T-helper 22 cell (primary cell): ENCODE measurements around the gene GTPBP6.
A peak's percentile ranks its signal among the peaks of the same experiment; 100 is the strongest.
"Not testable (repeated sequence)": the region's sequence is repeated elsewhere in the genome, so short reads cannot be mapped to it uniquely, and the experiment has no call there.

Experiments used
- DNase-seq: peaks from one replicate; pipeline ENCODE4 v3.0.0-alpha.2; 2020; ENCODE audit warnings: low read depth

The GTPBP6 gene

DNA sequence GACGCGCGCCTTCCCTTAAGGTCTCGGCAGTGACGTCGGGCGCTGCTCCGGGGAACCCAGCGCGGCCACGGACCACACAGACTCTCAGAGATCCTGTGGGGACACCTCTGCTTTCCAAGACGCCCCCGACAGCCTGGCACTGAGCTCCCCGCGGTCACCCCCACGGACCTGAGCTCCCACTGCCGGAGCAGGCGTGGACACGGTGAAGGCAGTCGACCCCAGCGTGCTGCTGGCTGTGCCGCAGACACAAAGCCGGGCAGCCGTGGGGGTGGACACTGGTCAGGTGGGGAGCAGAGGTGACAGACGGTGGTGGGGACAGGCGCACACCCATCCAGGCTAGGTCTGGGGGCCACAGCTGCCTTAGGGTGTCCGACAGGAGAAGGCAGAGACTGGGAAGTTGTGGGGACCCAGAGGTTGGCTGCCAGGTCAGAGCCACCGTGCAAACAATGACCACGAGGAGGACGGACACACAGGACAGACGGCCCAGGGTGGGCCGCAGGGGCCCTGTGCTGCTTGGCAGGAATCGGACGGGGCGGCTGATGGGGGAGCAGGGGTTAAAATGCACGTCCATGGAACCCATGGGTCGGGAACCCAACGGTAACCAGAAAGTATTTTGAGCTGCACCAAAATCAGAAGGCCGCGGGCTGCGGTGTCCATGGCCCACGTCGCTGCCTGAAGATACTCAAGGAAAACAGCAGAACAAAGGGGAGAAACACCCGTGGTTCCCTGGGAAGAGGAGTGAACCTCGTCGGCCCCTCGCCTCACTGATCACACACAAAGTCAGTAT lies 16.6 kb upstream of the GTPBP6 start:
- no peak for DNase-seq

DNA sequence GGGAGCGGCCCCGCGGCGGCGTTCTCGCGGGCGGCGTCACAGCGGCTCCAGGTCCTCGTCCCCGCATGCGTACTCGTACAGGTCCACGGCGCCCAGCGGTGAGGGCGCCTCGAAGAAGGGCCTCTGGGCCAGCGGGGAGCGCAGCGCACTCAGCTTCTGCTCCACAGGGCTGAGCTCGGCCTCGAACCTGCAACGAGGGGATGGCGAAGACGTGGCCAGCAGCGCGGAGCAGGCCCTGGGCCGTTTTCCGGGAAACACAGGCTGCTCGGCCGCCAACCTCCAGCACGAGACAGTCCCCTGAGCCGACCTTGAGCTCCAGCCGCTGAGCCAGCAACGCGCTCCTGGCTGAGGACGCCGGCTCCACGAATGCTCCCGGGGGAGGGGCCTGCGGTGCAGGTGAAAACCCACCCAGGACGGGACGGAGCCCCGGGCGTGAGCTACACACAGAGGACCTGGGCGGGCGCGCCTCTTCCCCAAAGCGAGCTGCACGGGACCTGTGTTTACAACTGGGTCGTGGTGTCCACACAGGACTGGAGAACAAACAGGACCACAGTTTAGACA lies 15.8 kb upstream of the GTPBP6 start:
- DNase-seq = no peak

DNA sequence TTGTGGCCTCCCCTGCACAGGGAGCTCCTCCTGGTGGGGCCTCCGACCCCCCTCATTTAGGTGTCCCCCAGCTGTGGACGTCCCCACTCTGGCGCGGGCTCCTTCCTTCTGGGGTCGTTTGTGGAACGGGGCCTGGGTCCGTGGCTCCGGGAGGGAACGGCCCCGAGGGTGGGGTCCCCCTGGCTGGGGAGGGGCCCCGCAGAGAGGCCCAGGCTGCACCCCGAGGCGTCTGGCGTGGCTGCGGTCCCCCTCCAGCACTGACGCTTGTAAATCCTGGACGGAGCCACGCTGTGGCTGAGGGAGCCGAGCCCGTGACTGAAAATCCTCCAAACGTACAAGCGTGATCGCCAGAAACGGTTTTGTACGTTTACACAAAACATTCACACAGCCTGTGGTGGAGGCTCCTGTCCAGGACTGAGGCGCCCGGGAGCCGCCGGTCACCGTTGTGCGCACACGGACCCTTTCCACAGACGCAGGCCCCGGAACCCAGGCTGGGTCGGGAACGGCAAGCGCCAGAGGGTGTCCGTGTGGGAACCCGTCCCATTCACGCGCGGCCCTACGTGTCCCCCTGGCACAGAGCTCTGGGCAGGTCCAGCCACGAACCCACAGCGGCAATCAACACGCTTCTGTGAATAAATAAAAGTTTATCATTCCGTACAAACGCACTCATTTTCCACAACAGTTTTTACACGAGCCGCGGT lies 15.2 kb upstream of the GTPBP6 start:
- DNase-seq = no peak

DNA sequence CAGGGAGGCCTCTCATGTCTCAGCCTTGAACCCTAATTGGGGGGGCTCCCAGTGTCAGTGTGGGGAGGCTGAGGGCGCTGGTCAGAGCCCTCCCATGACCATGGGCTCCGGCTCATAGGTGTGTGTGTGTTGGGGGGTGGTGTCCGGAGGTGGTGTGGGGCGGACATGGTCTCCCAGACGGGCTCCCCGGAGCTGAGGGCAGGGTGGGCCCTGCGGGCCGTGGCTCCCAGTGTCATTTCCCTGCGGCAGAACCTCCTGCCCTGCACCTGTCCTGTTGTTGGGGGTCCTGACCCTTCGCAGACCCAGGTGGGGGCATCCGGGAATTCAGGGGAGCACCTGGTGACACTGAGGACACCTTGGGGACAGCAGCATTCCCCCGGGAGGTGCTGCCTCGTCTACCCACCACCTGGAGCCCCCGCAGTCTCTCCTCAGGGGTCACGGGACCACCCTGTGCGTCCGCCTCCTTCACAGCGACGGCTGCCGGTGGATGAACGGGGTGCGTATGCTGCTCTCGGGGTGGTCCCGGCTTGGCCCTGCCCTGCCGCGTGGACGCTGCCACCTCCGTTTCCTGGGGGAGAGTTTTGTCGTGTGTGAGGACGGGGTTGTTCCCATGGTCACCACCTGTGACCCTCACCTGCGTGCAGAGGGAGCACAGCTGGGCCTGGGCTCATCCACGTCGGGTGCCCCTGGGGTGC lies 14.5 kb upstream of the GTPBP6 start:
- DNase-seq = no peak

DNA sequence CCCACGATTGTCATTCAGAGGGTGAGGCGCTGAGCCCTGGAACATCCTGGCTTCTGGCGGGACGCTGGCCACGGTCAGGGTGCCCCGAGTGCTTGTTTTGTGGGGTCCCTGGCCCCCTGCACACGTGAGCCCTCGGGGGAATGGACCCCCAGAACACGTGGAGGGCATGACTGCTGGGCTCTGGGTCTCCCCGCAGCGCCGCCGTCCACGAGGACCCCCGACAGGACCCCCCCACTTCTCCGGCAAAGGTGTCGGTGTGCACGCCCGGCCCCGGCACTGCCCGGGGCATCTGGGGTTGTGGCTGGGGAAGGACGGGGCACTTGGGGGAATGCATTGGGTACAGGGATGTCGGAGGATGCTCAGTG lies 13.9 kb upstream of the GTPBP6 start:
- no peak for DNase-seq

DNA sequence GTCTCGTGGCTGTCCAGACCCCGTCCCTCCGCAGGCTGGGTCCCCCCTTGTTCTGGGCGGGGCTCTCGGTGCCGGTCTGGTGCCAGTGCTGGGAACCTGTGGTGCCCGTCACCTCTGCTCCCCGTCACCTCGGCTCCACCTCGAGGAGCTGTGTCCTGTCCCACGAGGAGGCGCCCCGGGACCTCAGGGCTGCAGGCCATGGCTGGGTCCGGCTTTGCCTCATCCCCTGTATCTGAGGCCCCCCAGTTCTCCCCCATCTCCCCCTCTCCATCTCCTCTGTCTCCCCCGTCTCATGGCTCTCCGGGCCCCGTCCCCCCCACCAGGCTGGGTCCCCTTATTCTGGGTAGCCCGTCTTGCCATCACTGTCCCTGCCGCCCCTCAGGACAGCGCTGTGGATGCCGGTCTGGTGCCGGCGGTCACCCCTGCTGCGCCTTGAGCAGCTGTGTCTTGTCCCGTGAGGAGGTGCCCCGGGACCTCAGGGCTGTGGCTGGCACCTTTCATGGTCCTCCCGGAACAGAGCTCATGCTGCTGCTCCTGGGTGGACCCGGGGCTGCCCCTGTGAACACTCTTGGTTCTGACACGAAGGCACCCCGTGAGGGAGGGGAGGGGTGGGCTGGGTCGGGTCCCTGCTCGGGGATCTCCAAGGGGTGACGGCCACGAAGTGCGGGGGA lies 13.4 kb upstream of the GTPBP6 start:
- no peak for DNase-seq

DNA sequence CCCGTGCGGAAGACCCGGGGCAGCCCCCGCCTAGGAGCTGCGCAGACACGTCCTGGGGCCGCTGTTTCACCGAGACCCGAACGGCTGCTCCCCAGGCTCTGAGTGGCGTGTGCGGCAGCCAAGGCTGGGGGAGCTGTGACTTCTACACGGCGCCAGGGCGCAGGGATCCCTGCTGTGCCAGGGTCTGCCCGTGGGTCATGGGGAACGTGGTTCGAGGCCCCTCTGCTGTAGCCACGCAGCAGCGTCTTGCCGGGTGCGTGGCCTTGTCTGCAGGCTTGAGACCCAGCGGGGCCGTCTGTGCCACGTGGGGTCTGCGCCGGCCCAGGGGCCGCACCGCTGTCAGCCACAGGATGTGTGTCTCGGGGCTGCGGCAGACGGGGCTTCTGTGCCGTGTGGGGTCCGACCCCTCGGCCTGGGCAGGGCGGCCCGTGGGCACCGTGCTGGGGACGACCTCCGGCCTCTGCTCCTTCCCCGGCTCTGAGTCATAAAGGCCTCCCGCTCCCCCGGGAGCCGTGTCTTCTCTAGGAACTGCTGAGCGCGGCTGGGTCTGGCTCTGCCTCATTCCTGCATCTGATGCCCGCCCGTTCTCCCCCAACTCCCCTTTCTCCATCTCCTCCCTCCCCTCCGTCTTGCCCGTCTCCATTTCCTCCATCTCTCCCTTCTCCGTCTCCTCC lies 12.7 kb upstream of the GTPBP6 start:
- DNase-seq = no peak

DNA sequence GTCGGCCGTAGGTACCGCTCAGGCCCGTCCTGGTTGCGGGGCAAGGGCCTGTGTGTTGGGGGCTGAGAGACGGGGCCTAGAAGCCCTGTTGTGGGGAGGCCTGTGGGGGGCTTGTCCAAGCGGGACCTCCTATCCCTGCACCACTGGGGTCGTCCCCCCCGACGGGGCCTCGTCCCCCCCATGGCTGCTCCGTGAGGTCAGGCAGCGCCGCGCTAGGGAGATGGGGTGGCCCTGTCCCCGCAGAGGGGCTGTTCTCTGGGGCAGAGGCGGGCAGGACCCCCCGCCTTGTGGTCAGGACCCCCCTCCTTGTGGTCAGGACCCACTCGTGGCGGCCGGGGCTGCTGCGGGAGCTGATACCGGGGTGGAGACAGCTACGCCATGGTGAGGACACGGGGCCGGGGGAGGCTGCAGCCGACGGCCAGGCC lies 12.1 kb upstream of the GTPBP6 start:
- DNase-seq = no peak

DNA sequence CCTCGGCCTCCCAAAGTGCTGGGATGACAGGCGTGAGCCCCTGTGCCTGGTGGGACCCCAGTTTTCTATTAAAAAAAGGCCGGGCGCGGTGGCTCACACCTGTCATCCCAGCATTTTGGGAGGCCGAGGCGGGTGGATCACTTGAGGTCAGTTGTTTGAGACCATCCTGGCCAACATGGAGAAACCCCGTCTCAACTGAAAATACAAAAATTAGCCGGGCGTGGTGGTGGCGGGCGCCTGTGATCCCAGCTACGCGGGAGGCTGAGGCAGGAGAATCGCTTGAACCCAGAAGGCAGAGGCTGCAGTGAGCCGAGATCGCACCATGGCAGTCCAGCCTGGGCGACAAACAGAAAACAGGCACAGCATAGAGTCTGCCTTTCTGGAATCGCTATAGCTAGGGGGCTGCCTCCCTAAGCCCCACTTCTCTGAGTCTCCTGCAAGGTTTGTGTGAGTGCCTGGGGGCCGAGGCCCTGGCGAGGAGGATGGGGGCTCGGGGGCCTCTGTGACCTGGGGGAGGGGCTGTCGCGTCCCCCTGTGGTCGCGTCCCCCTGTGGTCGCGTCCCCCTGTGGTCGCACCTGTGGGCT lies 11.6 kb upstream of the GTPBP6 start:
- DNase-seq = not testable (repeated sequence)

DNA sequence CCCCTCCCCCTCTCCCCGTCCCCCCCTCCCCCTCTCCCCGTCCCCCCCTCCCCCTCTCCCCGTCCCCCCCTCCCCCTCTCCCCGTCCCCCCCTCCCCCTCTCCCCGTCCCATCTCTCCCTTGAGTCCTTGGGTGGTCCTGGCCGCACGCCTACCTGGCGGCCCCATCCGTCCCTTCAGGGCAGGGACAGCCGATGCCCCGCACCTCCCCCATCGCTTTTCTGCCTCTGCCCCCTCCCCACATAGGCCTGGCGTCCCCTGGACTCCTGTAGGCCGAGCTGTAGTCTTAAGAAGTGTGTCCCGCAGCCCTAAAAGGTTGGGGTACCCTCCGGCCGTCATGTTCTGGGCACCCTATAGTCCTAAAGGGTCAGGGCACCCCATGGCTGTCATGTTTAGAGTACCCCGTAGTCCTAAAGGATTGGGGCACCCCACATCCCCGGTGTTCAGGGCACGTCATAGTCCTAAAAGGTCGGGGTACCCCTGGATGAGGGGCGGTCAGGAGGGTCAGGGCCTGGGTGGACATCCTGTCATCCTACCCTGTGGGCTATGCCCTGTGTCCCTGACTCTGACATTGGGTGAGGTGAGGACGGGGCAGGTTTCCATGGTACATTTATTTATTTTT lies 10.8 kb upstream of the GTPBP6 start:
- no peak for DNase-seq

DNA sequence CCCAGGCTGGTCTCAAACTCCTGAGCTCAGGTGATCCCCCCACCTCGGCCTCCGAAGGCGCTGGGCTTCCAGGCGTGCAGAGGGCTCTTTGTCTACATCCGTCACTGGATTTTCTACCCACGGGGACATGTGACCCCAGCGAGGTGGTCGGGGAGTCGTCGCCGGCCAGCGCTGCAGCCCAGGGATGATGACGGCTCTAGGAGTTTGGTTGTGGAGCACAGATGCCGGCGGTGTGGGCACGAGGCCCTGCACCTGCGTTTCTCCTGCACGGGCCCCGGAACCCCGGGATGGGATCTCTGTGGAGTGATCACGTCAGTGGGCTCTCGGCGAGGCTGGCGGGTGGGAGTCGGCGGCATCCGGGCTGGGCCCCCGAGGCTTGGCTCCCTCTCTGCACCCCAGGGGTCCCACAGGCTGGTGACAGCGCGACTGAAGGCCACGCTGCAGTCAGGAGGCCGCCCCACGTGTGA lies 9.1 kb upstream of the GTPBP6 start:
- DNase-seq = no peak

DNA sequence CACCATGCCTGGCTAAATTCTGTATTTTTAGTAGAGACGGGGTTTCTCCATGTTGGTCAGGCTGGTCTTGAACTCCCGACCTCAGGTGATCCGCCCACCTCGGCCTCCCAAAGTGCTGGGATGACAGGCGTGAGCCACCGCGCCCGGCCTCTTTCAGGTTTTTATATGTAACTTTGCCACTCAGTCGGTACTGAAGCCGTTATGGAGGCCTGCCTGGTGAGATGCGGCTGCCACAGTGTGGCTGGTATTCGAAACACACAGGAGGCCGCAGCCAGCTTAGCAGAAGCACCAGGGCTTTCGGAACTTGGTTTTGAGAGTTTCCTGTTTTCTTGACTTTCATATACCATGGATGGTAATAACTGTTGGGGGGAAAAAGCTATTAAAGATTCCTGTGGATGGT lies 6.1 kb upstream of the GTPBP6 start:
- DNase-seq = not testable (repeated sequence)

DNA sequence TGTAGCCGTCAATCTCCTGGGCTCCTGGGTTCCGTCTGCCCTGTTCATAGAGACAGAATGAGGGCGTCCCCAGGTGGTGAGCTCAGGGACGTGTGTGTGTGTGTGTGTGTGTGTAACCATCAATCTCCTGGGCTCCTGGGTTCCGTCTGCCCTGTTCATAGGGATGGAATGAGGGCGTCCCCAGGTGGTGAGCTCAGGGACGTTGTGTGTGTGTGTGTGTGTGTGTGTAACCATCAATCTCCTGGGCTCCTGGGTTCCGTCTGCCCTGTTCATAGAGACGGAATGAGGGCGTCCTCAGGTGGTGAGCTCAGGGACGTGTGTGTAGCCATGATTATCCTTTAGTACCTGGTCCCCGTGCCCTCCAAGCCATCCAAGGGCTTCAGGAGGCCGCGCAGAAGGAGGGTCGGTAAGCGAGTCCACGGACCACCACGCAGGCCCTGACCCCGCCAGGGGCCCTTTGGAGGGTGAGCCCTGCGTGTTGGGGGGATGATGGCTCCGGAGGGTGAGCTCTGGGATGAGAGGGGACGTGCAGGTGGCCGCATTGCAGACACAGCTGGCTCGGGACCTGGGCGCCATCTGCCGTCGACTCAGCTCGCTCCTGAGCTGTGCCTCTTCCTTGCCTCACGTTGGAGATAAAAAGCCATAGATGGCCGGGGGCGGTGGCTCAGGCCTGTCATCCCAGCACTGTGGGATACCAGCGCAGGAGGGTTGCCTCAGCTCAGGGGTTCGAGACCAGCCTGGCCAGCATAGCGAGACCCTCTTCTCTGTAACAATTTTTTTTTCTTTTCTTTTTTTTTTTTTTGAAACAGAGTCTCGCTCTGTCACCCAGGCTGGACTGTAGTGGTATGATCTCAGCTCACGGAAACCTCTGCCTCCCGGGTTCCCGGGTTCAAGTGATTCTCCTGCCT lies 5.4 kb upstream of the GTPBP6 start:
- no peak for DNase-seq

DNA sequence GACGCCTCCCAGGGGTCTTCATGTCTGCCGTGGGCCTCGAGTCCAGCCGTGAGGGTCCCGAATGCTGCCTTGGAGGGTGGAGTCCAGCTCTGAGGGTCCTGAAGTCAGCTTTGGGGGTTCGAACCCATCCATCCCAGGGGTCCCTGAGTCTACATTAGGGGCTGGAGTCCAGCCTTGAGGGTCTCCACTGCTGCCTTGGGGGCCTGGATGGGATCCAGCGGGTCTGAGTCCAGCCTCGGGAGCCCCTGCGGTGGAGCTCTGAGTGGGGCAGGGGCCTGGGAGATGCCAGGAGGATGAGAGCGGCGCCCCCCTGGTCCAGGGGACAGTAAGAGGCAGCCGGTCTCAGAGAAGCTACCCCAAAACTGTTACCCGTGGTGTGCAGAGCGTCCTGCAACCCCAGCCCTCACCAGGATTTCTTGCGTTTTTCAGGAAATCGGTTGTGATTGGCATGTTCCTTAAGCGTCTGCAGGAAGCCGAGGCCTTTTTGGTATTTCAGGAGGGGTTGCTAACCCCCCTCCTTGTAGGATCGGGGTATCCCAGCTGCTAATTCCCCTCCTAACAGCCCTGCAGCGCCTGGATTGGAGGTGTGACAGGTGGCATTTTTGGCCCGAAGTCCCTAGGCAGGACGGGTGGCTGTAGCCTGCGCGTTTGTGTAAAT lies 1.7 kb upstream of the GTPBP6 start:
- DNase-seq = no peak

DNA sequence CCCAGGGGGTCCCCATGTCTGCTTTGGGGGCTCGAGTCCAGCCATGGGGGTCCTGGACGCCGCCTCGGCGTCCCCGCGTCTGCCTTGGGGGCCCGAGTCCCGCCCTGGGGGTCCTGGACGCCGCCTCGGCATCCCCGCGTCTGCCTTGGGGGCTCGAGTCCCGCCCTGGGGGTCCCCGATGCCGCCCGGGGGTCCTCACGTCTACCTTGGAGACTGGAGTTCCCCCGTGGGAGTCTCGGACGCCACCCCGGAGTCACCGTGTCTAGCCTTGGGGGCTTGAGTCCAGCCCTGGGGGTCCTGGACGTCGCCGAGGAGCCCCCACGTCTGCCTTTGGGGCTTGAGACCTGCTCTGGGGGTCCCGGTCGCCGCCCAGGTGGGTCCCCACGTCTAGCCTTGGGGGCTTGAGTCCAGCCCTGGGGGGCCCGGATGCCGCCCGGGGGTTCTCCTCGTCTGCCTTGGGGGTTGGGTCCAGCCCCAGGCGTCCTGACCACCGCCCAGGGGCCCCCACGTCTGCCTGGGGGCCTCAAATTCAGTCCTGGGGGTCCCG lies 1.1 kb upstream of the GTPBP6 start:
- DNase-seq = no peak

DNA sequence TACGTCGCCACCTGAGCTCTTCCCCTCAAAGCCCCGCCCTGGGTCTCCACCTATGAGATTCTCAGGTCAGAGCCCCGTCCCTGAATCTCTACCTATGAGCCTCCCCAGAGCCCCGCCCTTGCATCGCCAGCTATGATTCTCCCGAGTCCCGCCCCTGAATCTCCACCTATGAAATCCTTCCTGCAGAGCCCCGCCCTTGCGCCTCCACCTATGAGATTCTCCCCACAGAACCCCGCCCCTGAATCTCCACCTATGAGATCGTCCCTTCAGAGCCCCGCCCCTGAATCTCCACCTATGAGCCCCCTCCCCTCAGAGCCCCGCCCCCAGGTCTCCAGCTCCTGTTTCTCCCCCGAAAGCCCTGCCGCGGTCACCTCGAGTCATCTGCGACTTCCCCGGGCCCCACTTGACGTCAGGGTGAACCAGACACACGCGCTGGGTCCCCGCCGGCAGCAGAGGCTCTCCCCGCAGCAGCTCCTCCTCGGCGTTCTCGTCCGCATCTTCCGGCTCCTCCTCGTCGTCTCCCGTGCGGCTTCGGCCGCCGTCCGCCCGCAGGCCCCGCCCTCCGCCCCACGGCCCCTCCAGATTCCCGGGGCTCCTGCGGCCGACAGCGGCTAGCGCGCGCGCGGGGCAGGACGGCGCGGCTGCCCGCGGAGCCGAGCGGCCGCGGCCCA lies 393 bp downstream of the GTPBP6 start:
- DNase-seq = peak; percentile 99

DNA sequence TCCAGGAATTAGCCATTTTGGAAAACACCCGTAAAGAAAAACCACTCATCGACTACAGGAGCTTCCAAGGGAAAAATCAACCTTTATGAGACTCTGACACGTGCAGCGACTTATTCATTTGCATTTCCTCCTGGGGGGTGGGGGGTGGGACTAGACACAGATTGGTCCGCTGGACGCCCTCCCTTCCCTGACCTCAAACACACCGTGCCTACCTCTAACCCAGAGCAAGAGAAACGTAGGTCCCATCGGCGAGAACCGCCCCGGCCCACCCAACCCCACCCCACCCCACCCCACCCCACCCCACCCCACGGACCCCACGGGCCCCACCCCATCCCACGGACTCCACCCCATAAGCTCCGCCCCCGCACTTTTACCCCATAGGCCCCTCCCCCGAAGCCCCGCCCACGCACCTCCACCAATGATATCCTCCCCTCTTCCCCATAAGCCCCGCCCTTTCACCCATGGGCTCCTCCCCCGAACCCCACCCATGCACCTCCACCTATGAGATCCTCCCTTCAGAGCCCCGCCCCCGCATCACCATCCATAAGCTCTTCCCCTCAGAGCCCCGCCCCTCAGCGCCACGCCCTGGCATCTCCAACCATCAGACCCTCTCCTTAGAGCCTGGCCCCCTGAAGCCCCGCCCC lies 1.1 kb downstream of the GTPBP6 start:
- no peak for DNase-seq
